Upper lobe of left lung (tissue), 6 donors: ENCODE results near the gene FBXO10. TPM values are rescaled to one million over a fixed set of nuclear protein-coding genes. Genes with fewer than 3 reads are reported as not detected.
A peak's percentile ranks its signal among the peaks of the same experiment; 100 is the strongest.

ENCODE experiments used
- ATAC-seq, 2 donors: fragments of 200-7000 bp; cut with Tn5 transposase; one replicate each; pipeline ENCODE4 v1.9.1; 2022; ENCODE audit warnings: mild to moderate bottlenecking in 2 of 2, moderate library complexity in 2 of 2; ENCODE audit not compliant: low FRiP score in 2 of 2
- DNase-seq, 2 donors: peaks; one replicate each; pipeline ENCODE4 v3.0.0-alpha.2; 2019 to 2020
- H3K27ac ChIP-seq, 4 donors: fragments of 200-600 bp; sonication (generic); one replicate each; pipeline ENCODE4 v1.5.1; 2016 to 2019
- H3K27me3 ChIP-seq, 4 donors: fragments of 200-600 bp; sonication (generic); one replicate each; pipeline ENCODE4 v1.5.1; 2017 to 2019
- H3K36me3 ChIP-seq, 4 donors: fragments of 200-600 bp; sonication (generic); one replicate each; pipeline ENCODE4 v1.5.1; 2016 to 2019
- H3K4me1 ChIP-seq, 4 donors: fragments of 200-600 bp; sonication (generic); one replicate each; pipeline ENCODE4 v1.5.1; 2018 to 2019
- H3K4me3 ChIP-seq, 4 donors: fragments of 200-600 bp; sonication (generic); one replicate each; pipeline ENCODE4 v1.5.1; 2017 to 2019; ENCODE audit warnings: mild to moderate bottlenecking in 2 of 4, moderate library complexity in 1 of 4
- H3K9me3 ChIP-seq, 4 donors: fragments of 200-600 bp; sonication (generic); one replicate each; pipeline ENCODE4 v1.5.1; 2018 to 2019
- EP300 ChIP-seq, 4 donors: sonication (generic); formaldehyde crosslinking; IDR thresholded peaks; one replicate each; pipeline ENCODE4 v1.5.1; 2017; ENCODE audit warnings: antibody characterized with exemption in 4 of 4, control low read depth in 2 of 4
- POLR2A ChIP-seq, 4 donors: fragments of 450-650 bp; IDR thresholded peaks; one replicate each; pipeline ENCODE4 v1.5.1; 2016 to 2017; ENCODE audit warnings: antibody characterized with exemption in 4 of 4, mild to moderate bottlenecking in 2 of 4
- POLR2AphosphoS5 ChIP-seq, 2 donors: sonication (generic); formaldehyde crosslinking; IDR thresholded peaks; one replicate each; pipeline ENCODE4 v1.5.1; 2017; ENCODE audit warnings: antibody characterized with exemption in 2 of 2
- WGBS, 2 donors: methylation state at CpG; one replicate each; pipeline ENCODE4 v1.1.5; 2017 to 2018; 5-methylcytosine and 5-hydroxymethylcytosine counted together
- total RNA-seq, 6 donors: library from RNA; depleted of rRNA in 4 of 6; stranded (reverse); fragments of >200 nt in 4 of 6; gene quantifications; one replicate each; pipeline versions ENCODE4 v1.1.0 to v1.2.1, GENCODE V29; 2016 to 2021
- TF ChIP-seq, protein P1 (sequence below), 6 experiments: fragments of 450-650 bp in 4 of 6; fragments of 200-600 bp in 2 of 6; sonication (generic) in 2 of 6; IDR thresholded peaks; one replicate each; pipeline ENCODE4 v1.5.1; 2016 to 2019; ENCODE audit warnings: antibody characterized with exemption in 6 of 6
- donor health status: DM: no; HTN: no; CAD: no; lungs with moderate emphysema.
- donor health status: DM: no; HTN: yes; CAD: no; lungs with severe emphysema.

FBXO10 gene
- total RNA-seq, 6 donors from 2014 or later = 7.9 to 13.4 (median 8.7) TPM

DNA sequence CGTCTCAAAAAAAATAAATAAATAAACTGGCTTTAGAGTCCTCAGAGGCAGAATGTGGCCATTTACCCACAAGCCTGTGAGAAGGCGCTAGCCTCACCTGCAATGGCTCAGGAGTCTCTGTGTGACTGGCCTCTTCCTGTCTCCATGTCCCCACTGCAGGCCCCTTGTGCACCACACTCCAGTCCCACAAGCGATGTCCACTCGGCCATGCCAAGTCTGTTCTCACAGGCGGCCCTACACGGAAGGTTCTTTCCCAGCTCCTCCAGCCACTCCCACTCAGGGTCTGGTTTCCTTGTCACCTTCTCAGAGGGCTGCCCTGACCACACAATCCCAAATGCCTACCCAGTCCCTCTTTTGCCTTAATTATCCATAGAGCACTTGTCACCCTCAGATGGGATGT lies 52.3 kb downstream of the FBXO10 start:
- WGBS, 2 donors = 95 to 96% methylated on average over 6 of the region's 6 CpGs
- DNase-seq = no peak
- Histone ChIP-seq H3K36me3 (peaks cover 0 to 51% (median 25%) of the 10 kb centered on the region in 4 donors), H3K4me3 (no peak overlapping the region), H3K9me3 (no peaks in the 10 kb centered on the region), H3K27ac (no peak overlapping the region), H3K27me3 (no peaks in the 10 kb centered on the region), H3K4me1 (no peaks in the 10 kb centered on the region)
- no peak for TF ChIP-seq POLR2A (IDR thresholded peaks at IDR 0.05)
- TF ChIP-seq EP300 (IDR thresholded peaks at IDR 0.05) = no peak
- TF ChIP-seq POLR2AphosphoS5 (IDR thresholded peaks at IDR 0.05) = no peak
- TF ChIP-seq, protein P1, sequence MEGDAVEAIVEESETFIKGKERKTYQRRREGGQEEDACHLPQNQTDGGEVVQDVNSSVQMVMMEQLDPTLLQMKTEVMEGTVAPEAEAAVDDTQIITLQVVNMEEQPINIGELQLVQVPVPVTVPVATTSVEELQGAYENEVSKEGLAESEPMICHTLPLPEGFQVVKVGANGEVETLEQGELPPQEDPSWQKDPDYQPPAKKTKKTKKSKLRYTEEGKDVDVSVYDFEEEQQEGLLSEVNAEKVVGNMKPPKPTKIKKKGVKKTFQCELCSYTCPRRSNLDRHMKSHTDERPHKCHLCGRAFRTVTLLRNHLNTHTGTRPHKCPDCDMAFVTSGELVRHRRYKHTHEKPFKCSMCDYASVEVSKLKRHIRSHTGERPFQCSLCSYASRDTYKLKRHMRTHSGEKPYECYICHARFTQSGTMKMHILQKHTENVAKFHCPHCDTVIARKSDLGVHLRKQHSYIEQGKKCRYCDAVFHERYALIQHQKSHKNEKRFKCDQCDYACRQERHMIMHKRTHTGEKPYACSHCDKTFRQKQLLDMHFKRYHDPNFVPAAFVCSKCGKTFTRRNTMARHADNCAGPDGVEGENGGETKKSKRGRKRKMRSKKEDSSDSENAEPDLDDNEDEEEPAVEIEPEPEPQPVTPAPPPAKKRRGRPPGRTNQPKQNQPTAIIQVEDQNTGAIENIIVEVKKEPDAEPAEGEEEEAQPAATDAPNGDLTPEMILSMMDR (IDR thresholded peaks at IDR 0.05) = no peak
- ATAC-seq = no peak

DNA sequence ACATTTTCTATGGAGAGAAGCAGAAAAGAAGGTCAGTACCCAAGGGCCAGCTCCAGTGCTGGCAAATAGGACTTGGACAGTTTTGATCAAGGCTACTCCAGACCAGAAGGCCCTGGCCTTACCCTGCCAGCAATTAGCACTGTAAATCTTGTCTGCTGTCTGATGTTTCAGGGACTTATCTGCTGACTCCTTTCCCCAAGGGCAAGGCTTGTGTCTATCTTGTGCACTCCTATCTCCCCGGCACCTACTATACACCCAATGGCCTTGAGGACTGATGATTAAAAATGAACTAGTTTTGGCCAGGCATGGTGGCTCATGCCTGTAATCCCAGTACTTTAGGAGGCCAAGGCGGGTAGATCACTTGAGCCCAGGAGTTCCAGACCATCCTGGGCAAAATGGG lies 53.2 kb downstream of the FBXO10 start:
- ATAC-seq = no peak
- no peaks in the 10 kb centered on the region for H3K9me3 ChIP-seq
- H3K4me1 ChIP-seq = no peaks in the 10 kb centered on the region
- peaks cover 0 to 47% (median 23%) of the 10 kb centered on the region in 4 donors for H3K36me3 ChIP-seq
- WGBS, 2 donors = 96 to 100% methylated on average over 2 of the region's 2 CpGs
- no peaks in the 10 kb centered on the region for H3K27me3 ChIP-seq
- DNase-seq = no peak
- TF ChIP-seq, protein P1 (IDR thresholded peaks at IDR 0.05) = no peak
- TF ChIP-seq POLR2A (IDR thresholded peaks at IDR 0.05) (no peak), EP300 (IDR thresholded peaks at IDR 0.05) (no peak), POLR2AphosphoS5 (IDR thresholded peaks at IDR 0.05) (no peak)
- H3K4me3 ChIP-seq = no peak overlapping the region
- no peak overlapping the region for H3K27ac ChIP-seq

DNA sequence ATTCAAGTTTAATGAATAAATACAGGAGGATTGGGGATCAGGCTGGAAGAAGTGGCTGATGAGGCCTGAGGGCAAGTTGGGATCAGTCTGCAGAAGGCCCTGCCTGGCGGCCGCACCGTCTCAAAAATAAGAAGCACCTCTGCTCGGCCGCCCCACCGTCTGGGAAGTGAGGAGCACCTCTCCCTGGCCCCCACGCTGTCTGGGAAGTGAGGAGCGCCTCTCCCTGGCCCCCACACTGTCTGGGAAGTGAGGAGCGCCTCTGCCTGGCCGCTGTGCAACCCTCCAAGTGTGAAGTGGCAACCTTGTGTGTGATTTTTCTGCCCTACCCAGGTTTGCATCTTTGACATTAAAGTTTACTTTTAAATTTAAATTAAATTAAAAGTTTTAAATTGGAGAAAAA lies 55.1 kb downstream of the FBXO10 start:
- Histone ChIP-seq H3K36me3 (peaks cover 0 to 52% (median 23%) of the 10 kb centered on the region in 4 donors), H3K27me3 (no peaks in the 10 kb centered on the region), H3K4me1 (no peaks in the 10 kb centered on the region), H3K27ac (no peak overlapping the region), H3K9me3 (no peaks in the 10 kb centered on the region), H3K4me3 (no peak overlapping the region)
- ATAC-seq = no peak
- no peak for TF ChIP-seq EP300 (IDR thresholded peaks at IDR 0.05)
- TF ChIP-seq POLR2AphosphoS5 (IDR thresholded peaks at IDR 0.05) = no peak
- TF ChIP-seq POLR2A (IDR thresholded peaks at IDR 0.05) = no peak
- TF ChIP-seq, protein P1 (IDR thresholded peaks at IDR 0.05) = no peak
- DNase-seq = peak in 1 of 2 donors; percentile 45
- 92 to 98% methylated on average over 10 of the region's 10 CpGs for WGBS, 2 donors

DNA sequence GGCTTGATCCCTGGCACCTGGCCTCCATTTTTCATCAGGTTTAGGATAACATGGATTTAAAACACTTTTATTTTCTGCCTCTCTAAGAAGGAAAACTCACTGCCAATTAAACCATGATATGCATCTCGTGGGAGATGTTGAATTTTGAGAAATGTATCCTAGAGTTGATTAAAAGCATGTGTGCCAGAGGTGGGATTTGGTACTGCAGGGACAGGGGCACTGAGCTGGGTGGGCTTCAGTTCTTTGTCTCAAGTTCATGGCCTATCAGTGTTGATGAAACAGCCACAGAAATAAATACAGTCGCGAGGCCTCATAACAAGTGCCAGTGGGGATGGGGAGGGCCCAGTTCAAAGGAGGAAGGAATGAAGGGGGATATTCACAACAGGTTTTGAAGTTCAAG lies 55.5 kb downstream of the FBXO10 start:
- WGBS, 2 donors = 87 to 96% methylated on average over 3 of the region's 3 CpGs
- no peaks in the 10 kb centered on the region for H3K4me1 ChIP-seq

DNA sequence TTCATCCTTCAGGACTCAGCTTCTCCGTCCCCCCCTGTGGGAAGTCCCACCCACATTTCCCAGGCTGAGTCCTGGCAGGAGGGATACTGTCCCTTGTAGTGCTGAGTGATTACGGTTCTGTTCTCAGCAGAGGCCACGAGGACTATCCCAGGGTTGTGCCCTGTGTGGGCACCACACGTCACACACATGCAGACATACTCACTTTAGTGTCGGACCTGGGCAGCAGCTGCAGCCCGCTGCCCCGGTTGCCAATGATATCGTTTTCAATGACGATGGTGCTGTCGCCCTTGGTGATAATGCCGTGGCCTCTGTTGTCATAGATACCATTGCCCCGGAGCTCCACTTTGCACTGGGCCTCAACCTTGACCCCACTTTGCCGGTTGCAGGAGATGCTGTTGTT lies 58.3 kb downstream of the FBXO10 start:
- H3K27me3 ChIP-seq = no peaks in the 10 kb centered on the region
- peak in 1 of 2 donors; percentile 52 for ATAC-seq
- no peak overlapping the region for H3K27ac ChIP-seq
- WGBS, 2 donors = 95% methylated on average over 13 of the region's 13 CpGs
- H3K9me3 ChIP-seq = no peaks in the 10 kb centered on the region
- no peaks in the 10 kb centered on the region for H3K4me1 ChIP-seq
- TF ChIP-seq POLR2A (IDR thresholded peaks at IDR 0.05) (no peak), POLR2AphosphoS5 (IDR thresholded peaks at IDR 0.05) (no peak), EP300 (IDR thresholded peaks at IDR 0.05) (no peak)
- TF ChIP-seq, protein P1 (IDR thresholded peaks at IDR 0.05) = no peak
- no peak overlapping the region for H3K4me3 ChIP-seq
- DNase-seq = no peak
- peaks cover 0 to 32% (median 19%) of the 10 kb centered on the region in 4 donors for H3K36me3 ChIP-seq

More for the DNA sequence above, 55.5 kb downstream of the FBXO10 start:
- ATAC-seq = no peak
- no peaks in the 10 kb centered on the region for H3K27me3 ChIP-seq
- TF ChIP-seq EP300 (IDR thresholded peaks at IDR 0.05) (no peak), POLR2AphosphoS5 (IDR thresholded peaks at IDR 0.05) (no peak), POLR2A (IDR thresholded peaks at IDR 0.05) (no peak)
- TF ChIP-seq, protein P1 (IDR thresholded peaks at IDR 0.05) = no peak
- H3K27ac ChIP-seq = no peak overlapping the region
- H3K36me3 ChIP-seq = peaks cover 0 to 52% (median 24%) of the 10 kb centered on the region in 4 donors
- H3K4me3 ChIP-seq = no peak overlapping the region
- no peak for DNase-seq
- no peaks in the 10 kb centered on the region for H3K9me3 ChIP-seq
